Hepatocyte (in vitro differentiated cells): Measurements from ENCODE around the gene TBL1X.

Experiments
- EZH2phosphoT487 ChIP-seq: fragments of 200-600 bp; sonication (generic); IDR thresholded peaks from one replicate; pipeline ENCODE4 v1.6.1; 2018; ENCODE audit warnings: antibody characterized with exemption, mild to moderate bottlenecking, low read depth, moderate library complexity; ENCODE audit not compliant: unreplicated experiment, severe bottlenecking
- TF ChIP-seq, protein P1 (sequence below): fragments of 200-600 bp; sonication (generic); IDR thresholded peaks from 2 replicates; pipeline ENCODE4 v1.5.1; 2016; ENCODE audit warnings: antibody characterized with exemption, mild to moderate bottlenecking; ENCODE audit not compliant: poor library complexity

DNA sequence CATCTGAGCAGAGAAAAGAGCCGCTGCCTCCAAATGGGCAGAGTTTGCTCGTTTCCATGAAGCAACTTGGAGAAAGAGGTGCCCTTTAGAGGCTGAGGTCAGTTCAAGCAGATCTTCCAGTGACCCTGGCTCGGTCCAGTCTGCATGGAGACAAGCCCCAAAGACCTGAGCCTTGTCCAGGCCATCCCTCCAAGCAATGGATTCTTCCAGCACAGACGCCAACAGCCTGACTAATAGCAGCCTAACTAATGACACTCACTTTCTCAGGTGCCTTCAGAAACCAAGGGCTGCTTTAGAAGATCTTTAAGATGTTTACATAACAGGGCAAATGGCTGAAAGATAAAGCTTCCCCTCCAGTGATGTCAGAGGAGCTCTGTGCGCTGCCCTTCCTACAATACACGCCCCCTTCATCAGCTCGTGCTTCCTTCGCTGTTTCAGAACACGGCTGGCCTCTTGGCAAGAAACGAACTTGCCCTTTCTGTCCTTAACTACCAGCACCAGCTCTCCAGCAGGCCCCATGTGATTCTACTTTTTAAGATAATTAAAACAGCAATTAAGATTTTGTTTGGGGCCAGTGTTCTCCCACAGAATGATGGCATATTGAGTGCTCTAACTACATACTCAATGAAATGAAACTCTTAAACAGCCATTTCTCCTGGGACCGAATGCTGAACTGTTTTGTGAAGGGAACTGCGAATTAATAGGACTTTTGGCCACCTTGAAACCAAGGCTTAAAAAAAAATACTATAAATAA, 181.8 kb downstream of the TBL1X start:
- TF ChIP-seq, protein P1, sequence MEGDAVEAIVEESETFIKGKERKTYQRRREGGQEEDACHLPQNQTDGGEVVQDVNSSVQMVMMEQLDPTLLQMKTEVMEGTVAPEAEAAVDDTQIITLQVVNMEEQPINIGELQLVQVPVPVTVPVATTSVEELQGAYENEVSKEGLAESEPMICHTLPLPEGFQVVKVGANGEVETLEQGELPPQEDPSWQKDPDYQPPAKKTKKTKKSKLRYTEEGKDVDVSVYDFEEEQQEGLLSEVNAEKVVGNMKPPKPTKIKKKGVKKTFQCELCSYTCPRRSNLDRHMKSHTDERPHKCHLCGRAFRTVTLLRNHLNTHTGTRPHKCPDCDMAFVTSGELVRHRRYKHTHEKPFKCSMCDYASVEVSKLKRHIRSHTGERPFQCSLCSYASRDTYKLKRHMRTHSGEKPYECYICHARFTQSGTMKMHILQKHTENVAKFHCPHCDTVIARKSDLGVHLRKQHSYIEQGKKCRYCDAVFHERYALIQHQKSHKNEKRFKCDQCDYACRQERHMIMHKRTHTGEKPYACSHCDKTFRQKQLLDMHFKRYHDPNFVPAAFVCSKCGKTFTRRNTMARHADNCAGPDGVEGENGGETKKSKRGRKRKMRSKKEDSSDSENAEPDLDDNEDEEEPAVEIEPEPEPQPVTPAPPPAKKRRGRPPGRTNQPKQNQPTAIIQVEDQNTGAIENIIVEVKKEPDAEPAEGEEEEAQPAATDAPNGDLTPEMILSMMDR, result no peak
- no peak for TF ChIP-seq EZH2phosphoT487
